Sigmoid colon (tissue), 7 donors: ENCODE results near the gene SULT4A1. TPM values are rescaled to one million over a fixed set of nuclear protein-coding genes. Genes with fewer than 3 reads are reported as not detected.

Experiments used
- DNase-seq: peaks from one replicate; pipeline ENCODE4 v3.0.0-alpha.2; 2019
- H3K27ac ChIP-seq, 4 donors: fragments of 200-600 bp; sonication (generic); one replicate each; pipeline ENCODE4 v1.5.1; 2016 to 2019; ENCODE audit warnings: mild to moderate bottlenecking in 1 of 4
- H3K27me3 ChIP-seq, 3 donors: fragments of 200-600 bp; sonication (generic); one replicate each; pipeline ENCODE4 v1.5.1; 2019; ENCODE audit warnings: mild to moderate bottlenecking in 1 of 3
- H3K36me3 ChIP-seq, 4 donors: fragments of 200-600 bp; sonication (generic); one replicate each; pipeline ENCODE4 v1.5.1; 2016 to 2019
- H3K4me1 ChIP-seq, 4 donors: fragments of 200-600 bp; sonication (generic); one replicate each; pipeline ENCODE4 v1.5.1; 2017 to 2019
- H3K4me3 ChIP-seq, 4 donors: fragments of 200-600 bp; sonication (generic); one replicate each; pipeline ENCODE4 v1.5.1; 2017 to 2019; ENCODE audit warnings: mild to moderate bottlenecking in 2 of 4, moderate library complexity in 1 of 4
- H3K9me3 ChIP-seq, 4 donors: fragments of 200-600 bp in 3 of 4; sonication (generic) in 3 of 4; one replicate each; pipeline versions ENCODE4 v1.5.1 to v1.6.1; 2013 to 2019
- EP300 ChIP-seq, 4 donors: sonication (generic); formaldehyde crosslinking; IDR thresholded peaks; one replicate each; pipeline ENCODE4 v1.6.1; 2017; ENCODE audit warnings: antibody characterized with exemption in 4 of 4
- POLR2A ChIP-seq, 2 donors: fragments of 450-650 bp; IDR thresholded peaks; one replicate each; pipeline ENCODE4 v1.6.1; 2016; ENCODE audit warnings: antibody characterized with exemption in 2 of 2, mild to moderate bottlenecking in 2 of 2, moderate library complexity in 2 of 2
- POLR2AphosphoS5 ChIP-seq, 4 donors: sonication (generic); formaldehyde crosslinking; IDR thresholded peaks; one replicate each; pipeline ENCODE4 v1.6.1; 2017; ENCODE audit warnings: antibody characterized with exemption in 4 of 4
- WGBS, 2 donors: extraction: QIAGEN DNeasy Blood & Tissue Kit; methylation state at CpG; one replicate each; pipeline ENCODE4 v1.1.7; 2013; 5-methylcytosine and 5-hydroxymethylcytosine counted together
- intact Hi-C: fragments of 100-400 bp; cut with DNase I; formaldehyde crosslinking; loops from one replicate; pipeline ENCODE4 v1.15.1; 2023
- polyA plus RNA-seq, 3 donors: library from polyadenylated mRNA; stranded (reverse); fragments of 200-250 nt; gene quantifications; one replicate each; pipeline ENCODE4 v1.2.3, GENCODE V29; 2013
- total RNA-seq, 4 donors: library from RNA; depleted of rRNA; stranded (reverse); fragments of >200 nt; gene quantifications; one replicate each; pipeline ENCODE4 v1.1.0, GENCODE V29; 2016
- TF ChIP-seq, protein P1 (sequence below), 4 experiments: fragments of 450-650 bp in 3 of 4; fragments of 200-600 bp in 1 of 4; IDR thresholded peaks; one replicate each; pipeline ENCODE4 v1.5.1; 2016 to 2019; ENCODE audit warnings: antibody characterized with exemption in 4 of 4, mild to moderate bottlenecking in 3 of 4, moderate library complexity in 2 of 4
- donor health status: healthy with polysubstance abuse.
- donor health status: Bipolar disorder and iron deficiency.
- donor health status: healthy.

The SULT4A1 gene
- total and polyA plus RNA-seq, 7 donors: 1.3 to 3.9 (median 2.2) TPM; not detected in 2

DNA sequence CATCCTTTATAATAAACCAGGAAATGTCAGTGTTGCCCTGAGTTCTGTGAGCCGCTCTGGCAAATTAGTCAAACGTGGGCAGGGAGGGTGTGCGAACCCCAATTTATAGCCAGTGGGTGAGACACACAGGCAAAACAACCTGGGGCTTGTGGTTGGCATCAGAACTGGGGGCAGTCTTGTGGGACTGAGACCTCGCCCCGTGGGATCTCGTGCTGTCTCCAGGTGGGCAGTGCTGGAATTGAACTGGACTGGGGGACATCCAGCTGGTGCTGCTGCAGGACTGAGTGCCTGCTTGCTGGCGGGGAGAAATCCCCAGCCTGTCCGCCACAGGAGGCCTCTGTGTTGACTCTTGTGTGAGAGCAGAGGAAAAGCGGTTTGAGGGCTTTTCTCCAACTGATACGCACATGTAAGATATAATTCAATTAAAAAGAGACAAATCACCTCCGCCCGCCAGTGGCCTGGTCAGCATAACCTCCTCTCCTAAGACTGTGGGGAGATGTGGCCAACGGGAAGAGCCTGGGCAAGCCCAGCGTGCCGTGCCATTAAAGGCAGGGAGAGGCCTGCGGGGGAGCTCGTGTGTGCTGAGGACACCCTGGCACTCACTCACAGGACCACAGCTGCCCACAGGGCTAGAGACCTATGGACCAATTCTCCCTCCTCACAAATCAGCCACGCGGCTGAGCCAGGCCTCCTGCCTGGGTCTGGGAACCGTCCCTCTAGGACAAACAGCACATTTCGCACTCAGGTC is 18.4 kb downstream of the SULT4A1 start:
- H3K4me1 ChIP-seq: no peaks in the 10 kb centered on the region
- H3K36me3 ChIP-seq: no peaks in the 10 kb centered on the region
- H3K27ac ChIP-seq: no peak overlapping the region
- peaks cover 0 to 7% (median 0%) of the 10 kb centered on the region in 3 donors for H3K27me3 ChIP-seq
- TF ChIP-seq POLR2A (IDR thresholded peaks at IDR 0.05) (no peak), POLR2AphosphoS5 (IDR thresholded peaks at IDR 0.05) (no peak), EP300 (IDR thresholded peaks at IDR 0.05) (no peak)
- TF ChIP-seq, protein P1, sequence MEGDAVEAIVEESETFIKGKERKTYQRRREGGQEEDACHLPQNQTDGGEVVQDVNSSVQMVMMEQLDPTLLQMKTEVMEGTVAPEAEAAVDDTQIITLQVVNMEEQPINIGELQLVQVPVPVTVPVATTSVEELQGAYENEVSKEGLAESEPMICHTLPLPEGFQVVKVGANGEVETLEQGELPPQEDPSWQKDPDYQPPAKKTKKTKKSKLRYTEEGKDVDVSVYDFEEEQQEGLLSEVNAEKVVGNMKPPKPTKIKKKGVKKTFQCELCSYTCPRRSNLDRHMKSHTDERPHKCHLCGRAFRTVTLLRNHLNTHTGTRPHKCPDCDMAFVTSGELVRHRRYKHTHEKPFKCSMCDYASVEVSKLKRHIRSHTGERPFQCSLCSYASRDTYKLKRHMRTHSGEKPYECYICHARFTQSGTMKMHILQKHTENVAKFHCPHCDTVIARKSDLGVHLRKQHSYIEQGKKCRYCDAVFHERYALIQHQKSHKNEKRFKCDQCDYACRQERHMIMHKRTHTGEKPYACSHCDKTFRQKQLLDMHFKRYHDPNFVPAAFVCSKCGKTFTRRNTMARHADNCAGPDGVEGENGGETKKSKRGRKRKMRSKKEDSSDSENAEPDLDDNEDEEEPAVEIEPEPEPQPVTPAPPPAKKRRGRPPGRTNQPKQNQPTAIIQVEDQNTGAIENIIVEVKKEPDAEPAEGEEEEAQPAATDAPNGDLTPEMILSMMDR (IDR thresholded peaks at IDR 0.05): no peak
- no peak for DNase-seq
- intact Hi-C loops: no loop called here
- H3K4me3 ChIP-seq: no peak overlapping the region
- 80 to 87% methylated on average over 21 of the region's 21 CpGs for WGBS, 2 donors
- no peaks in the 10 kb centered on the region for H3K9me3 ChIP-seq

DNA sequence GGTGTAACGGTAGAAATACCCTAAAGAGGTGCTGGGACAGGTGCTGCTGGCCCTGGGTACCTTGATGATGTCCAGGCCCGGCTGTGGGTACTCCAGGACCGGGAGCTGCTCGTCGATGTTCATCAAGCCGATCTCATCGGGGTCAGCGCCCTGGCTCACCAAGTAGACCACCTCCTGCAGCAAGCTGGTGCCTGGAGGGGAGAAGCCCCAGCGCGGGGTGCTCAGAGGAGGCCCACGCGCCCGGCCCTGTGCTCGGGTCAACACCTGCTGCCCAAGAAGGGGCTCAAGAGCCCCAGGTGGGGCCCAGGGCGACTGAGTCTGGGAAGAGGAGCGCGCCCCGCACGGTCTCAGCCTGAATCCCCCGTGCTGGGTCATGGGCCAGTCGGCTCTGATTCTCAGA is 20.6 kb downstream of the SULT4A1 start:
- Histone ChIP-seq H3K36me3 (no peaks in the 10 kb centered on the region), H3K9me3 (no peaks in the 10 kb centered on the region), H3K4me3 (no peak overlapping the region), H3K4me1 (no peaks in the 10 kb centered on the region), H3K27ac (no peak overlapping the region), H3K27me3 (peaks cover 0 to under 1% (median 0%) of the 10 kb centered on the region in 3 donors)
- intact Hi-C loops: no loop called here
- DNase-seq: no peak
- TF ChIP-seq POLR2AphosphoS5 (IDR thresholded peaks at IDR 0.05) (no peak), POLR2A (IDR thresholded peaks at IDR 0.05) (no peak), EP300 (IDR thresholded peaks at IDR 0.05) (no peak)
- TF ChIP-seq, protein P1 (IDR thresholded peaks at IDR 0.05): no peak
- 87 to 93% methylated on average over 21 of the region's 21 CpGs for WGBS, 2 donors

DNA sequence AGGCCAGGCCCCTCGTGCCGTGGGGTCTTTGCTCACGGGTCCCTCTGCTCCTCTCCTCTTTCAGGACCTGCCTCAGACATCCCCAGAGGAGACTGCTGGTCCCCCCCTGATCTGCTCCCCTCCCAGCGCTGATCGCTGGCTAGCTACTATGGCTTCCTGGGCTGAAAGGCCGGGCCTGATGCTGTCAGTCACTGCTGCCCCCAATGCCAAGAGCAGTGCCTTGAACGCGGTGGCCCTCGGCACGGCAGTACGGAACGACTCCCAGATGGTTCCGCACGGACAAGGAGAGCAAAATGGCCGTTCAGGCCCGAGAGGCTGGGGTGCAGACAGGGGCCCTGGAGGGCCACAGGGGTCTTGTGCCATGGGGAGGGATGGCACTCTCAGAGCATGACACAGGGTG is 21.5 kb downstream of the SULT4A1 start:
- H3K9me3 ChIP-seq: no peaks in the 10 kb centered on the region
- peaks cover 0 to 5% (median 0%) of the 10 kb centered on the region in 3 donors for H3K27me3 ChIP-seq
- no peak for DNase-seq
- intact Hi-C loops: no loop called here
- no peak overlapping the region for H3K27ac ChIP-seq
- H3K4me3 ChIP-seq: no peak overlapping the region
- TF ChIP-seq POLR2A (IDR thresholded peaks at IDR 0.05): no peak
- no peak for TF ChIP-seq POLR2AphosphoS5 (IDR thresholded peaks at IDR 0.05)
- TF ChIP-seq, protein P1 (IDR thresholded peaks at IDR 0.05): no peak
- no peaks in the 10 kb centered on the region for H3K36me3 ChIP-seq
- H3K4me1 ChIP-seq: no peaks in the 10 kb centered on the region
- WGBS, 2 donors: 79 to 86% methylated on average over 16 of the region's 16 CpGs

DNA sequence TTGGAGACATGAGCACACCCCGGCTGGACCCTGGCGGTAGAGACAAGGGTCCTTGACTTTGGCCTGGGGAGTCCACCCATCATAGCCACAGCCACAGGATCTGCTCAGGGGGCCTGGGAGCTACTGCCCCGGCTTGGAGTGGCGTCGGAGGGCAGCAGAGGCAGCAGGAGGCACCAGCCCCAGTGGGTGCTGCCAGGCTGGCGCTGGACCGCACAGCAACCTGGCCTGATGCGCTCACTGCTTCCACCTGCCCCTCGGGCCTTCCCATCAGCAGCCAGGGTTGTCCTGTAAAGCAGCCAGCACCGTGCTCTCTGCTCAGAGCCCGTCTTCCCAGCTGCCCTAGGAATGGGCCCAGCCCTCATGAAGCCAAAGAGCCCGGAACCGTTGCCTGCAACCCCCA is 21.9 kb downstream of the SULT4A1 start:
- DNase-seq: no peak
- WGBS, 2 donors: 78 to 86% methylated on average over 13 of the region's 13 CpGs
- Histone ChIP-seq H3K4me3 (no peak overlapping the region), H3K27me3 (peaks cover 0 to 6% (median 0%) of the 10 kb centered on the region in 3 donors), H3K27ac (no peak overlapping the region), H3K9me3 (no peaks in the 10 kb centered on the region), H3K4me1 (no peaks in the 10 kb centered on the region), H3K36me3 (no peaks in the 10 kb centered on the region)
- intact Hi-C loops: no loop called here
- TF ChIP-seq EP300 (IDR thresholded peaks at IDR 0.05): no peak
- no peak for TF ChIP-seq POLR2AphosphoS5 (IDR thresholded peaks at IDR 0.05)
- TF ChIP-seq, protein P1 (IDR thresholded peaks at IDR 0.05): no peak
- TF ChIP-seq POLR2A (IDR thresholded peaks at IDR 0.05): no peak
